H1 (cell line): ENCODE data around the gene TNFAIP8. TPM values are rescaled to one million over a fixed set of nuclear protein-coding genes. Genes with fewer than 3 reads are reported as not detected.

ENCODE experiments used
- CTCF ChIA-PET: fragments of 300-600 bp; sonication (Branson Sonifier 250); formaldehyde crosslinking; loops from one replicate; lab custom pipeline; 2021; ENCODE audit not compliant: partially characterized antibody; lab: Charles Lee
- POLR2A ChIA-PET: fragments of 300-600 bp; sonication (Branson Sonifier 250); formaldehyde crosslinking; loops from one replicate; lab custom pipeline; 2021; ENCODE audit warnings: inconsistent platforms; ENCODE audit not compliant: partially characterized antibody; lab: Charles Lee
- DNase-seq, 2 experiments: peaks; one replicate each; pipeline versions ENCODE4 v3.0.0 to v3.0.0-alpha.2; 2010 to 2022; ENCODE audit warnings: low spot score in 2 of 2, low read depth in 1 of 2, mixed read lengths in 1 of 2
- FAIRE-seq: peaks from 2 replicates; lab custom pipeline; 2011; peaks lifted over from hg19 to GRCh38; lab: Jason Lieb, UNC
- H2AFZ ChIP-seq: 2 replicates; pipeline ENCODE4 v1.8.1; 2012; ENCODE audit warnings: low read length, inconsistent platforms
- H2AK5ac ChIP-seq: 2 replicates; pipeline ENCODE4 v1.6.1; 2013; ENCODE audit warnings: low read depth, low read length
- H2BK120ac ChIP-seq: replicated peaks from 2 replicates; pipeline ENCODE3; 2013; ENCODE audit warnings: low read depth, low read length, inconsistent platforms
- H2BK12ac ChIP-seq: 2 replicates; pipeline ENCODE4 v1.6.1; 2013; ENCODE audit warnings: low read depth, low read length
- H2BK15ac ChIP-seq: 2 replicates; pipeline ENCODE4 v1.6.1; 2013; ENCODE audit warnings: low read length
- H2BK20ac ChIP-seq: 2 replicates; pipeline ENCODE4 v1.6.1; 2013; ENCODE audit warnings: low read length
- H2BK5ac ChIP-seq: 2 replicates; pipeline ENCODE4 v1.6.1; 2013; ENCODE audit warnings: low read depth, low read length
- H3K14ac ChIP-seq: 2 replicates; pipeline ENCODE4 v1.6.1; 2013; ENCODE audit warnings: inconsistent platforms; ENCODE audit not compliant: insufficient read length
- H3K18ac ChIP-seq: 2 replicates; pipeline ENCODE4 v1.6.1; 2013; ENCODE audit warnings: low read length; ENCODE audit errors: extremely low read depth
- H3K23ac ChIP-seq: 2 replicates; pipeline ENCODE4 v1.6.1; 2013; ENCODE audit warnings: inconsistent platforms; ENCODE audit not compliant: insufficient read length
- H3K23me2 ChIP-seq: 2 replicates; pipeline ENCODE4 v1.6.1; 2013; ENCODE audit warnings: low read depth, low read length
- H3K27ac ChIP-seq: 2 replicates; pipeline ENCODE4 v1.6.1; 2011; ENCODE audit warnings: low read depth, low read length, inconsistent platforms
- H3K27me3 ChIP-seq, 4 experiments: replicated peaks in 1 of 4; 1 replicate in 1 of 4; 2 replicates in 3 of 4; pipeline versions ENCODE4 v1.6.1 to v1.8.1; 2011 to 2013; ENCODE audit warnings: low read length in 3 of 4, mild to moderate bottlenecking in 3 of 4, inconsistent platforms in 2 of 4, mixed read lengths in 2 of 4, moderate library complexity in 1 of 4; ENCODE audit not compliant: control insufficient read depth in 3 of 4, insufficient read depth in 3 of 4; ENCODE audit errors: extremely low read depth in 1 of 4
- H3K36me3 ChIP-seq, 4 experiments: 2 replicates each; pipeline versions ENCODE4 v1.6.1 to v1.8.1; 2011 to 2013; ENCODE audit warnings: mild to moderate bottlenecking in 4 of 4, low read length in 3 of 4, moderate library complexity in 2 of 4, control low read depth in 1 of 4, inconsistent platforms in 1 of 4; ENCODE audit not compliant: insufficient read depth in 4 of 4, control insufficient read depth in 2 of 4
- H3K4ac ChIP-seq: replicated peaks from 2 replicates; pipeline ENCODE3; 2013; ENCODE audit warnings: low read length, low read depth, mixed read lengths, inconsistent platforms; ENCODE audit not compliant: insufficient read length
- H3K4me1 ChIP-seq, 4 experiments: replicated peaks in 1 of 4; 1 replicate in 1 of 4; 2 replicates in 3 of 4; pipeline versions ENCODE4 v1.6.1 to v1.8.1; 2011 to 2013; ENCODE audit warnings: low read length in 3 of 4, inconsistent platforms in 2 of 4, mixed read lengths in 1 of 4; ENCODE audit not compliant: insufficient read depth in 4 of 4, control insufficient read depth in 3 of 4
- H3K4me2 ChIP-seq, 2 experiments: 2 replicates each; pipeline versions ENCODE4 v1.6.1 to v1.8.1; 2011 to 2013; ENCODE audit warnings: low read depth in 2 of 2, low read length in 2 of 2, control low read depth in 1 of 2, inconsistent platforms in 1 of 2, mild to moderate bottlenecking in 1 of 2; ENCODE audit not compliant: insufficient read depth in 1 of 2
- H3K4me3 ChIP-seq, 4 experiments: fragments of 200-600, 300-600 bp in 1 of 4; sonication (generic), shearing (Covaris generic), sonication (Bioruptor Twin) in 1 of 4; 2 replicates each; pipeline versions ENCODE4 v1.5.1 to v1.8.1; 2011 to 2016; ENCODE audit warnings: low read length in 4 of 4, low read depth in 3 of 4, control low read depth in 2 of 4, inconsistent platforms in 2 of 4, mild to moderate bottlenecking in 2 of 4, mixed read lengths in 1 of 4, moderate library complexity in 1 of 4; ENCODE audit not compliant: insufficient read depth in 2 of 4; ENCODE audit errors: extremely low read depth in 1 of 4
- H3K56ac ChIP-seq: replicated peaks from 2 replicates; pipeline ENCODE3; 2013; ENCODE audit warnings: low read depth, mild to moderate bottlenecking, mixed read lengths, low read length, inconsistent platforms; ENCODE audit not compliant: insufficient read length
- H3K79me1 ChIP-seq: 2 replicates; pipeline ENCODE4 v1.6.1; 2013; ENCODE audit warnings: low read depth, low read length, control low read depth
- H3K79me2 ChIP-seq, 2 experiments: 2 replicates each; pipeline versions ENCODE4 v1.6.1 to v1.8.1; 2012 to 2013; ENCODE audit warnings: low read length in 2 of 2, mild to moderate bottlenecking in 2 of 2, inconsistent platforms in 1 of 2; ENCODE audit not compliant: insufficient read depth in 2 of 2, control insufficient read depth in 1 of 2
- H3K9ac ChIP-seq, 4 experiments: replicated peaks in 1 of 4; 1 replicate in 1 of 4; 2 replicates in 3 of 4; pipeline versions ENCODE4 v1.6.1 to v1.8.1; 2011 to 2013; ENCODE audit warnings: low read depth in 3 of 4, low read length in 3 of 4, control low read depth in 2 of 4, mild to moderate bottlenecking in 2 of 4, moderate library complexity in 2 of 4, inconsistent platforms in 1 of 4; ENCODE audit errors: extremely low read depth in 1 of 4
- H3K9me3 ChIP-seq, 2 experiments: 2 replicates each; pipeline versions ENCODE4 v1.6.1 to v1.8.1; 2012 to 2013; ENCODE audit warnings: mild to moderate bottlenecking in 2 of 2, moderate library complexity in 2 of 2, control low read depth in 1 of 2, inconsistent platforms in 1 of 2, low read depth in 1 of 2, low read length in 1 of 2, mixed read lengths in 1 of 2; ENCODE audit not compliant: insufficient read depth in 2 of 2
- H4K20me1 ChIP-seq, 2 experiments: replicated peaks in 1 of 2; 2 replicates each; pipeline versions ENCODE3 to v1.8.1; 2011 to 2013; ENCODE audit warnings: inconsistent platforms in 2 of 2, low read length in 2 of 2, mild to moderate bottlenecking in 1 of 2; ENCODE audit not compliant: insufficient read depth in 2 of 2, control insufficient read depth in 1 of 2
- H4K5ac ChIP-seq: 2 replicates; pipeline ENCODE4 v1.6.1; 2013; ENCODE audit warnings: low read length, low read depth, mixed read lengths, inconsistent platforms; ENCODE audit not compliant: insufficient read length
- H4K8ac ChIP-seq: 2 replicates; pipeline ENCODE4 v1.8.0; 2013; ENCODE audit warnings: mild to moderate bottlenecking, moderate library complexity, low read length, inconsistent platforms; ENCODE audit not compliant: insufficient read depth; ENCODE audit errors: extremely low read depth
- H4K91ac ChIP-seq: replicated peaks from 2 replicates; pipeline ENCODE3; 2013; ENCODE audit warnings: low read length, mixed read lengths, inconsistent platforms; ENCODE audit not compliant: insufficient read length
- ASH2L ChIP-seq: fragments of 200-600, 300-600 bp; sonication (generic); IDR thresholded peaks from one replicate; pipeline ENCODE4 v1.7.1; 2017; ENCODE audit warnings: low read length
- ATF3 ChIP-seq: IDR thresholded peaks from 2 replicates; pipeline ENCODE4 v1.6.1; 2011; ENCODE audit warnings: low read depth, mild to moderate bottlenecking, low read length; ENCODE audit not compliant: insufficient read depth
- CHD1 ChIP-seq: IDR thresholded peaks from 2 replicates; pipeline ENCODE4 v1.6.1; 2012; ENCODE audit warnings: low read depth, low read length, improper control_type of control experiment
- EZH2 ChIP-seq: fragments of 200-600 bp; sonication (generic); IDR thresholded peaks from 2 replicates; pipeline ENCODE4 v1.7.1; 2012; ENCODE audit warnings: low read depth, mild to moderate bottlenecking, moderate library complexity, low read length, inconsistent platforms; ENCODE audit not compliant: severe bottlenecking
- GTF2F1 ChIP-seq: IDR thresholded peaks from 2 replicates; pipeline ENCODE4 v1.6.1; 2012; ENCODE audit warnings: low read depth, low read length, improper control_type of control experiment, borderline replicate concordance
- JUN ChIP-seq: IDR thresholded peaks from 2 replicates; pipeline ENCODE4 v1.6.1; 2011; ENCODE audit warnings: low read depth, mild to moderate bottlenecking, improper control_type of control experiment, low read length
- KDM5A ChIP-seq: fragments of 200-600 bp; IDR thresholded peaks from 2 replicates; pipeline ENCODE4 v1.7.1; 2012; ENCODE audit warnings: mild to moderate bottlenecking, low read length, inconsistent platforms, mixed read lengths
- POLR2AphosphoS5 ChIP-seq: IDR thresholded peaks from 2 replicates; pipeline ENCODE4 v1.6.1; 2011; ENCODE audit warnings: low read depth, low read length
- POU5F1 ChIP-seq: IDR thresholded peaks from 2 replicates; pipeline ENCODE4 v1.6.1; 2011; ENCODE audit warnings: low read depth, mild to moderate bottlenecking, low read length, moderate library complexity
- RXRA ChIP-seq: IDR thresholded peaks from 2 replicates; pipeline ENCODE4 v1.6.1; 2011; ENCODE audit warnings: low read depth, mild to moderate bottlenecking, low read length, moderate library complexity; ENCODE audit not compliant: insufficient read depth
- SRF ChIP-seq: IDR thresholded peaks from 2 replicates; pipeline ENCODE4 v1.6.1; 2011; ENCODE audit warnings: mild to moderate bottlenecking, low read depth, low read length, moderate library complexity
- TAF7 ChIP-seq: optimal IDR thresholded peaks from 2 replicates; pipeline ENCODE3; 2011; ENCODE audit warnings: low read depth, mild to moderate bottlenecking, inconsistent platforms, low read length, moderate library complexity, borderline replicate concordance
- WGBS, 2 experiments: shearing (Covaris generic) in 1 of 2; methylation state at CpG; one replicate each; pipeline versions ENCODE4 v1.1.6 to v1.1.7; 2013 to 2015; ENCODE audit warnings: low lambda C conversion rate in 2 of 2, mixed read lengths in 2 of 2, inconsistent platforms in 1 of 2, low coverage in 1 of 2, missing lambda C conversion rate in 1 of 2; ENCODE audit not compliant: insufficient replicate concordance in 2 of 2, insufficient coverage in 1 of 2, insufficient read length in 1 of 2; ENCODE audit errors: extremely low coverage in 1 of 2, missing lambda C conversion rate in 1 of 2; 5-methylcytosine and 5-hydroxymethylcytosine counted together
- polyA plus RNA-seq, 7 experiments: library from polyadenylated mRNA; depleted of rRNA in 3 of 7; stranded (reverse) in 5 of 7; unstranded in 2 of 7; fragments of >200 nt in 5 of 7; fragments of 200-250 nt in 2 of 7; gene quantifications; 1 replicate in 5 of 7; 2 replicates in 1 of 7; 4 replicates in 1 of 7; pipeline versions ENCODE4 v1.2.1 to v1.2.3, GENCODE V29; 2011 to 2013; ENCODE audit warnings: missing spikeins in 2 of 7, mixed read lengths in 2 of 7
- total RNA-seq: library from RNA; stranded (reverse); fragmentation: NEBNext Ultra II Directional; extraction: Animal tissue kit (Norgen Biotek cat#: 25700); gene quantifications from 2 replicates; pipeline ENCODE4 v1.2.1, GENCODE V29; 2021

The TNFAIP8 gene
- total and polyA plus RNA-seq, 2 of the 8 experiments (the other 6 are each of a cell fraction or from before 2014, with no cell fraction given), result 12.4 to 19.3 TPM

GRCh38 chr5:119383008-119383407 lies 27.2 kb downstream of the TNFAIP8 start:
- FAIRE-seq, result no peak
- no peaks in the 10 kb centered on the region for H3K36me3 ChIP-seq
- 90% methylated on average over 1 of the region's 1 CpG; no CpG with 5 or more reads in 1 of the 2 experiments for WGBS, 2 experiments
- no peak overlapping the region for H3K27ac ChIP-seq
- H3K56ac ChIP-seq, result no peak overlapping the region
- no peak overlapping the region for H3K4me2 ChIP-seq
- no peak overlapping the region for H2BK15ac ChIP-seq
- H3K4me3 ChIP-seq, result no peak overlapping the region
- peaks cover 0 to 3% (median 1%) of the 10 kb centered on the region in 4 experiments; a peak in 2 of 7 replicates for H3K4me1 ChIP-seq
- DNase-seq, result no peak
- H2BK20ac ChIP-seq, result no peak overlapping the region
- no peaks in the 10 kb centered on the region for H3K79me1 ChIP-seq
- H4K91ac ChIP-seq, result no peak overlapping the region
- no peaks in the 10 kb centered on the region; a peak in 1 of 4 replicates for H3K79me2 ChIP-seq
- H3K4ac ChIP-seq, result no peak overlapping the region
- no peak overlapping the region for H3K9ac ChIP-seq
- H3K14ac ChIP-seq, result no peak overlapping the region
- H2AFZ ChIP-seq, result no peak overlapping the region
- H3K9me3 ChIP-seq, result no peaks in the 10 kb centered on the region
- POLR2A ChIA-PET, result no interaction called here
- H2BK5ac ChIP-seq, result no peak overlapping the region
- no peak overlapping the region for H4K5ac ChIP-seq
- peaks cover 0 to 1% of the 10 kb centered on the region in 2 experiments for H4K20me1 ChIP-seq
- CTCF ChIA-PET, result interaction anchor here (1.4 kb wide), 1 partner anchor 28 kb away, joined by 3 read pairs; no protein-coding TSS in a partner anchor
- H3K23me2 ChIP-seq, result no peaks in the 10 kb centered on the region
- H3K18ac ChIP-seq, result no peak overlapping the region
- H4K8ac ChIP-seq, result no peak overlapping the region
- no peak overlapping the region for H2BK12ac ChIP-seq
- no peak overlapping the region for H2BK120ac ChIP-seq
- H3K23ac ChIP-seq, result no peak overlapping the region
- H2AK5ac ChIP-seq, result no peak overlapping the region
- H3K27me3 ChIP-seq, result no peaks in the 10 kb centered on the region
- TF ChIP-seq POLR2AphosphoS5, result no peak
- no peak for TF ChIP-seq TAF7
- TF ChIP-seq CHD1, result no peak
- TF ChIP-seq POU5F1, result no peak
- TF ChIP-seq GTF2F1, result no peak
- TF ChIP-seq EZH2, result no peak
- no peak for TF ChIP-seq ASH2L
- TF ChIP-seq JUN, result no peak
- no peak for TF ChIP-seq RXRA
- TF ChIP-seq KDM5A, result no peak
- TF ChIP-seq SRF, result no peak
- no peak for TF ChIP-seq ATF3
